ENCODE data around the gene EXOSC3.

The EXOSC3 gene

GRCh38 chr9:37806271-37806670, 21.4 kb upstream of the EXOSC3 start:
- TF ChIP-seq SUZ12 (IDR thresholded peaks at IDR 0.05; ENCODE audit: extremely low read depth, insufficient read depth, insufficient read length), result no peak
- TF ChIP-seq YY1 (IDR thresholded peaks at IDR 0.05; ENCODE audit: insufficient read depth, insufficient read length), result no peak
- no peak for TF ChIP-seq ZNF274 (IDR thresholded peaks at IDR 0.05; ENCODE audit: low read depth, low read length)
- H3K9ac ChIP-seq (ENCODE audit: insufficient read length, low read depth), result no peak overlapping the region

DNA sequence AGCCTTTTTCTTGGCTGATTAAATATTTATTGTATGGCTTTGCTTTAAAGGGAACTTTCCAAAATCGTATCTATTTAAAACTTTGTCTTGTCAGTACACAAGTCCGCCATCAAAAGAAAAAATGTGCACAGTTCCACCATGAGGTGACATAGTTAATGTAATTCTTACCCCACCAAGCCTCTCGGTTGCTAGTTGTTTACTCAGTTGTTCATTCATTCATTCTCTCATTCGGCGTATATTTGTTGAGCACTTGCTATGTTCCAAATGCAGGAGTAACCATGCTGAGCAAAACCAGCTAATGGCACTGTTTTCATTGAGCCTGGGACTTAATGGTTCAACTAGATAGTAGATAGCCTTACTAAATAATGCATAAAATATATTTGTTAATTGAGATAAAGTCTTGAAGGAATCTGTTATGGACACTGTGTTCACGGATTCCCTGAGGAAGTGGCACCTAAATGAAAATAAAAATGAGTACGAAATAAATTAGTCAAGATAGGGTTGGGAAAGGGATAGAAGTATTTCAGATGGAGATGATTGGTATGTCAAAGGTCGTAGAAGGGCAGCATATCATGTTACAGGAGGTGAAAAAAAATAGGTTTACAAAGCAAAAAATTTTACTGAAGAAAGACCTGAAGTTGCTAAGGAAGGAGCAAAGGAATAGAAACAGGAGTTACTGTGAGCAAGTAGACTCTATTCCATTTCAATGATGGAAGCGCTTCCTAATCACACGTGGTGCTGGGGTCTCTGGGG, 17.3 kb upstream of the EXOSC3 start:
- H3K4me1 ChIP-seq (ENCODE audit: insufficient read depth, insufficient read length), result no peaks in the 10 kb centered on the region
- H3K9ac ChIP-seq (ENCODE audit: insufficient read length, low read depth), result peak overlapping the region; percentile 95
- H3K27me3 ChIP-seq (ENCODE audit: insufficient read depth, insufficient read length), result no peaks in the 10 kb centered on the region
- peak overlapping the region; percentile 88 for H3K4me3 ChIP-seq (ENCODE audit: insufficient read length, low read depth)
- DNase-seq (ENCODE audit: low read depth, low spot score), result no peak
- TF ChIP-seq YY1 (IDR thresholded peaks at IDR 0.05; ENCODE audit: insufficient read depth, insufficient read length) (no peak), ZNF274 (IDR thresholded peaks at IDR 0.05; ENCODE audit: low read depth, low read length) (no peak), SUZ12 (IDR thresholded peaks at IDR 0.05; ENCODE audit: extremely low read depth, insufficient read depth, insufficient read length) (no peak)
- H3K9me3 ChIP-seq (ENCODE audit: insufficient read depth, low read length), result no peaks in the 10 kb centered on the region
- peaks cover 14% of the 10 kb centered on the region for H3K36me3 ChIP-seq (ENCODE audit: insufficient read depth, insufficient read length, low read length)

More at GRCh38 chr9:37806271-37806670, 21.4 kb upstream of the EXOSC3 start:
- Histone ChIP-seq H3K36me3 (ENCODE audit: insufficient read depth, insufficient read length, low read length) (peaks cover 18% of the 10 kb centered on the region), H3K4me1 (ENCODE audit: insufficient read depth, insufficient read length) (no peaks in the 10 kb centered on the region), H3K4me3 (ENCODE audit: insufficient read length, low read depth) (no peak overlapping the region), H3K9me3 (ENCODE audit: insufficient read depth, low read length) (no peaks in the 10 kb centered on the region), H3K27me3 (ENCODE audit: insufficient read depth, insufficient read length) (no peaks in the 10 kb centered on the region)
- no peak for DNase-seq (ENCODE audit: low read depth, low spot score)

GRCh38 chr9:37801287-37801850, 16.5 kb upstream of the EXOSC3 start:
- H3K9me3 ChIP-seq (ENCODE audit: insufficient read depth, low read length), result no peaks in the 10 kb centered on the region
- peak overlapping the region; percentile 95 for H3K9ac ChIP-seq (ENCODE audit: insufficient read length, low read depth)
- H3K4me1 ChIP-seq (ENCODE audit: insufficient read depth, insufficient read length), result no peaks in the 10 kb centered on the region
- H3K27me3 ChIP-seq (ENCODE audit: insufficient read depth, insufficient read length), result no peaks in the 10 kb centered on the region
- peak; percentile 22 for DNase-seq (ENCODE audit: low read depth, low spot score)
- peak overlapping the region; percentile 88 for H3K4me3 ChIP-seq (ENCODE audit: insufficient read length, low read depth)
- TF ChIP-seq ZNF274 (IDR thresholded peaks at IDR 0.05; ENCODE audit: low read depth, low read length), result no peak
- peaks cover 13% of the 10 kb centered on the region for H3K36me3 ChIP-seq (ENCODE audit: insufficient read depth, insufficient read length, low read length)

DNA sequence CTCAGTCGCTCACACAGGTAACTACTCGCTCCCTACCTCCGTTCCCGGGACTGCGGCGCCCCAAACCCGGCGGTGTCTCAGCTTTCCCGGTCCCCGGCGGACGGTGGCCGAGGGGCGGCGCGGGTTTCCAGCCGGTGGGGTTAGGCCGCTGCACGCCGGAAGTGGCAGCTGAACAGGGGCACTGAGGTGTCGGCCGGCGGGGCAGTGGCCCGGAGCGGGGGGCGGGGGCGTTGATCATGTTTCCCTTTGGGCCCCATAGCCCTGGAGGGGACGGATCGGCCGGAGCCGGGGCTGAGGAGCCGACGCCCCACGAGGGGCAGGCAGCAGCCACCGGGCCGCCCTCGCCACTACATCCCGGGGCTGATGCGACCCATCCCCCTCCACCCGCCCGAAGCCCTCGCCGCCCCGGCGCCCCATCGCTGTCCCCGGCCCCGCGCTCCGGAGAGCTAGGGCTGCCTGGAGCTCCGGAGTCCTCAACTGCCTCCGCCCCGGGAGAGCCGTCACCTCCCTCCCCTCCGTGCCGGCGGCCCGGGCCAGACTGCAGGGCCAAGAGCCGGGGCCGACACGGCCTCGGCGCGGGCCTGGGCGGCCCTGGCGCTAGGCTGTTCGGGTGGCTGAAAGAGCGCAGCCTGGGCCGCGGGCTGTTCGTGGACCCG, 15.9 kb upstream of the EXOSC3 start, which contains the start of gene DCAF10:
DCAF10 (plus strand) TSS at position 167 of the 656 bp plus-strand sequence; CDS start at position 237, 70 bp downstream.
- TF ChIP-seq YY1 (IDR thresholded peaks at IDR 0.05; ENCODE audit: insufficient read depth, insufficient read length) (no peak), ZNF274 (IDR thresholded peaks at IDR 0.05; ENCODE audit: low read depth, low read length) (no peak), SUZ12 (IDR thresholded peaks at IDR 0.05; ENCODE audit: extremely low read depth, insufficient read depth, insufficient read length) (no peak)
- peak within 1 kb of the TSS; percentile 95 for H3K9ac ChIP-seq (ENCODE audit: insufficient read length, low read depth)
- H3K4me3 ChIP-seq (ENCODE audit: insufficient read length, low read depth), result peak within 1 kb of the TSS; percentile 88
- peaks cover 13% of the 10 kb centered on the region for H3K36me3 ChIP-seq (ENCODE audit: insufficient read depth, insufficient read length, low read length)
- no peaks in the 10 kb centered on the region for H3K4me1 ChIP-seq (ENCODE audit: insufficient read depth, insufficient read length)
- DNase-seq (ENCODE audit: low read depth, low spot score), result peak; percentile 82
- no peaks in the 10 kb centered on the region for H3K27me3 ChIP-seq (ENCODE audit: insufficient read depth, insufficient read length)
- H3K9me3 ChIP-seq (ENCODE audit: insufficient read depth, low read length), result no peaks in the 10 kb centered on the region

DNA sequence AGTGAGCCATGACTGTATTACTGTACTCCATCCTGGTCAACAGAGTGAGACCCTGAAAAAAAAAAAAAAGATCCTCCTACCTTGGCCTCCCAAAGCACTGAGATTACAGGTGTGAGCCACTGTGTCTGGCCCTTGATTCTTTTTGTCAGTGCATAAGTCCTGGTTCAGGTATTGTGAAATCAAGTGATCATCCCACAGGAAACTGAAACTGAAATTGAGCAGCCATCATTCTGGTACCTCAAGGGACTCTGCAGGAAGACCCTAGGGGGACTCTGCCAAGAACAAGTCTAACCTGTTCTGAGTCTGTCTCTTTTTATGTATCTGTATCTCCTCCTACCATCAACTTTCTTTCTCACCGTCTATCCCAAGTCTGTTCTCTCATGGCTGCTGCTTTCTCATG, 13.8 kb upstream of the EXOSC3 start:
- H3K4me3 ChIP-seq (ENCODE audit: insufficient read length, low read depth), result no peak overlapping the region

DNA sequence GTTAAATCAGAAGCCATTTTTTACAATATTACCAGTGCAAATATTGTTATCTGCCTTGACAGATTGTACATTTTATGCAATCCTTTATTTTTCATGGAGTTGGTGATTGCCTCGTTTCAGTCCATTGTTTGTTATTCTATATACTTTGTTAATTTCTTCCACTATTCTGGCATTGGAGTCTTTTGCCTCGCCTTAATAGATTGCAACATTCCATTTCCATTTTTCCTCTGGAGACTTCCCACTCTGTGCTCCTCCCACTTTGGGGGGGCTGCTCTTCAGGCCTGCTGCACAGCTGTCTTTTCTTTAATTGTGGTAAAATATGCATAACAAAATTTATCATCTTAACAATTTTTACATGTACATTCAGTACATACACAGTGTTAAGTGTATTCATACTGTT, 11.4 kb upstream of the EXOSC3 start:
- no peaks in the 10 kb centered on the region for H3K27me3 ChIP-seq (ENCODE audit: insufficient read depth, insufficient read length)
- no peaks in the 10 kb centered on the region for H3K9me3 ChIP-seq (ENCODE audit: insufficient read depth, low read length)
- H3K9ac ChIP-seq (ENCODE audit: insufficient read length, low read depth), result no peak overlapping the region
- H3K4me1 ChIP-seq (ENCODE audit: insufficient read depth, insufficient read length), result no peaks in the 10 kb centered on the region
- TF ChIP-seq ZNF274 (IDR thresholded peaks at IDR 0.05; ENCODE audit: low read depth, low read length) (no peak), YY1 (IDR thresholded peaks at IDR 0.05; ENCODE audit: insufficient read depth, insufficient read length) (no peak), SUZ12 (IDR thresholded peaks at IDR 0.05; ENCODE audit: extremely low read depth, insufficient read depth, insufficient read length) (no peak)
- no peak for DNase-seq (ENCODE audit: low read depth, low spot score)
- peaks cover 3% of the 10 kb centered on the region for H3K36me3 ChIP-seq (ENCODE audit: insufficient read depth, insufficient read length, low read length)
- H3K4me3 ChIP-seq (ENCODE audit: insufficient read length, low read depth), result no peak overlapping the region

More for the DNA sequence above, 13.8 kb upstream of the EXOSC3 start:
- H3K4me1 ChIP-seq (ENCODE audit: insufficient read depth, insufficient read length), result no peaks in the 10 kb centered on the region
- H3K36me3 ChIP-seq (ENCODE audit: insufficient read depth, insufficient read length, low read length), result peaks cover 13% of the 10 kb centered on the region
- DNase-seq (ENCODE audit: low read depth, low spot score), result no peak
- no peaks in the 10 kb centered on the region for H3K27me3 ChIP-seq (ENCODE audit: insufficient read depth, insufficient read length)
- no peak overlapping the region for H3K9ac ChIP-seq (ENCODE audit: insufficient read length, low read depth)
- no peak for TF ChIP-seq ZNF274 (IDR thresholded peaks at IDR 0.05; ENCODE audit: low read depth, low read length)
- no peak for TF ChIP-seq YY1 (IDR thresholded peaks at IDR 0.05; ENCODE audit: insufficient read depth, insufficient read length)
- no peak for TF ChIP-seq SUZ12 (IDR thresholded peaks at IDR 0.05; ENCODE audit: extremely low read depth, insufficient read depth, insufficient read length)
- no peaks in the 10 kb centered on the region for H3K9me3 ChIP-seq (ENCODE audit: insufficient read depth, low read length)

GRCh38 chr9:37792122-37792521, 7.3 kb upstream of the EXOSC3 start:
- H3K4me1 ChIP-seq (ENCODE audit: insufficient read depth, insufficient read length), result no peaks in the 10 kb centered on the region
- no peak for DNase-seq (ENCODE audit: low read depth, low spot score)
- H3K4me3 ChIP-seq (ENCODE audit: insufficient read length, low read depth), result no peak overlapping the region
- H3K9me3 ChIP-seq (ENCODE audit: insufficient read depth, low read length), result no peaks in the 10 kb centered on the region
- H3K9ac ChIP-seq (ENCODE audit: insufficient read length, low read depth), result no peak overlapping the region
- H3K27me3 ChIP-seq (ENCODE audit: insufficient read depth, insufficient read length), result no peaks in the 10 kb centered on the region
- H3K36me3 ChIP-seq (ENCODE audit: insufficient read depth, insufficient read length, low read length), result no peaks in the 10 kb centered on the region
- no peak for TF ChIP-seq SUZ12 (IDR thresholded peaks at IDR 0.05; ENCODE audit: extremely low read depth, insufficient read depth, insufficient read length)
- no peak for TF ChIP-seq ZNF274 (IDR thresholded peaks at IDR 0.05; ENCODE audit: low read depth, low read length)
- TF ChIP-seq YY1 (IDR thresholded peaks at IDR 0.05; ENCODE audit: insufficient read depth, insufficient read length), result no peak
